Smooth muscle cell (in vitro differentiated cells): Measurements from ENCODE around the gene STS. TPM values are rescaled to one million over a fixed set of nuclear protein-coding genes. Genes with fewer than 3 reads are reported as not detected.

Experiments used
- DNase-seq: peaks from one replicate; lab custom pipeline; 2025; ENCODE audit not compliant: unreplicated experiment; lab: John Stamatoyannopoulos, UW
- H2AFZ ChIP-seq: fragments of 200-600 bp; sonication (generic); 2 replicates; pipeline ENCODE4 v1.6.0; 2016; ENCODE audit warnings: antibody characterized with exemption, low read depth, mild to moderate bottlenecking
- H3F3A ChIP-seq: fragments of 200-600 bp; sonication (generic); 2 replicates; pipeline ENCODE4 v1.6.0; 2017; ENCODE audit warnings: antibody characterized with exemption, low read depth
- H3K27ac ChIP-seq: fragments of 200-600 bp; sonication (generic); 2 replicates; pipeline ENCODE4 v1.5.1; 2016; ENCODE audit warnings: low read depth, mild to moderate bottlenecking
- H3K27me3 ChIP-seq: fragments of 200-600 bp; sonication (generic); 2 replicates; pipeline ENCODE4 v1.6.1; 2016; ENCODE audit warnings: low read depth, mild to moderate bottlenecking
- H3K36me3 ChIP-seq: fragments of 200-600 bp; sonication (generic); 2 replicates; pipeline ENCODE4 v1.5.1; 2016; ENCODE audit warnings: low read depth
- H3K4me1 ChIP-seq: fragments of 200-600 bp; sonication (generic); 2 replicates; pipeline ENCODE4 v1.5.1; 2016; ENCODE audit warnings: low read depth
- H3K4me2 ChIP-seq: fragments of 200-600 bp; sonication (generic); 2 replicates; pipeline ENCODE4 v1.6.0; 2016; ENCODE audit warnings: mild to moderate bottlenecking
- H3K4me3 ChIP-seq: fragments of 200-600 bp; sonication (generic); 2 replicates; pipeline ENCODE4 v1.5.1; 2016; ENCODE audit warnings: mild to moderate bottlenecking
- H3K79me2 ChIP-seq: fragments of 200-600 bp; sonication (generic); 2 replicates; pipeline ENCODE4 v1.6.0; 2016; ENCODE audit warnings: low read depth, mild to moderate bottlenecking
- H3K9ac ChIP-seq: fragments of 200-600 bp; sonication (generic); 2 replicates; pipeline ENCODE4 v1.6.0; 2016; ENCODE audit warnings: low read depth
- H3K9me3 ChIP-seq: fragments of 200-600 bp; sonication (generic); replicated peaks from 2 replicates; pipeline ENCODE4 v1.5.1; 2016; ENCODE audit warnings: low read depth
- H4K20me1 ChIP-seq: fragments of 200-600 bp; sonication (generic); 2 replicates; pipeline ENCODE4 v1.6.0; 2016; ENCODE audit warnings: low read depth
- WGBS: methylation state at CpG from one replicate; pipeline ENCODE4 v1.1.7; 2016; ENCODE audit warnings: low lambda C conversion rate; 5-methylcytosine and 5-hydroxymethylcytosine counted together
- polyA plus RNA-seq: library from polyadenylated mRNA; unstranded; fragments of >200 nt; fragmentation: Nextera tagmentation; extraction: Ambion mirVana; gene quantifications from 2 replicates; pipeline ENCODE4 v1.2.1, GENCODE V29; 2016
- total RNA-seq: library from RNA; depleted of rRNA; stranded (reverse); fragments of >200 nt; gene quantifications from 2 replicates; pipeline ENCODE4 v1.2.3, GENCODE V29; 2014
- TF ChIP-seq, protein P1 (sequence below): fragments of 200-600 bp; sonication (generic); IDR thresholded peaks from 2 replicates; pipeline ENCODE4 v1.5.1; 2017; ENCODE audit warnings: borderline replicate concordance, mild to moderate bottlenecking, antibody characterized with exemption; ENCODE audit not compliant: insufficient read depth, poor library complexity, severe bottlenecking

The STS gene
- total and polyA plus RNA-seq, 2 experiments from 2014 or later, result 2.2 to 3.8 TPM

DNA sequence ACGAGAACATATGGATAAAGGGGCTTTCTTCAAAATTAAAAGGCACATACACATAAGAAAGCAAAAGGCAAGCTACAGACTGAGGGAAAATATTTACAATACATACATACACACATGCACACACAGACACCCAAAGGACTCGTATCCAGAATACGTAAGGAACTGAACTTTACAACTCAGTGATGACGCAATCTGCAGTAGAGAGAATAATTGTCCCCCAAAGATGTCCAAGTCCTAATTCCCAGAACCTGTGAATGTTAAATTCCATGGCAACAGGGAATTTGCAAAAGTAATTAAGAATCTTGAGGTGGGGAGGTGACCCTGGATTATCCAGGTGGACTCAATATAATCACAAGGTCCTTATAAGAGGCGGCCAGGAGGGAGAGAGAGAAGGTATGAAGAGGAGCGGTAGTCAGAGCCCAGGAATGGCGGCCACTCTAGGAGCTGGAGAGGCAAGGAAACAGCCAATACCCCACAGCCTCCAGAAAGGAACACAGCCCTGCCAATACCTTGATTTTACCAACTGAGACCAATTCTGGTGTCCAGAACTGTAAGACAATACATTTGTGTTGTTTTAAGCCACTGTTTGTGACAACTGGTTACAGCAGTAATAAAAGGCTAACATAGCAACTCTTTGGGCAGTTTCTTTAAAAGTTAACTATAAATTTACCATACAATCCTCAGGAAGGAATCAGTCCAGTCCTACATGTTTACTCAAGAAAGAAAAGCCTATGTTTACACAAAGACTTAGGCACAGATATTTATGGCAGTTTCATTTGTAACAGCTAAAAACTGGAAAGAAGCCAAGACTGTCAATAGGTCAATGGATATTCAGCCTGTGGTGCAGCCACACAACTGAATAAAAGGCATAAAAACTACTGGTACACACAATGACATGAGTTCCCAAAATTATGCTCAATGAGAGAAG lies 27.3 kb upstream of the STS start:
- Histone ChIP-seq H3K4me3 (no peak overlapping the region), H2AFZ (no peak overlapping the region), H3K79me2 (peaks cover 3% of the 10 kb centered on the region), H3K36me3 (no peaks in the 10 kb centered on the region), H3K9me3 (no peaks in the 10 kb centered on the region), H3K9ac (no peak overlapping the region), H3K4me1 (no peaks in the 10 kb centered on the region), H3K27me3 (no peaks in the 10 kb centered on the region), H3K4me2 (no peak overlapping the region), H3F3A (no peaks in the 10 kb centered on the region), H3K27ac (no peak overlapping the region), H4K20me1 (peaks cover 4% of the 10 kb centered on the region)
- TF ChIP-seq, protein P1, sequence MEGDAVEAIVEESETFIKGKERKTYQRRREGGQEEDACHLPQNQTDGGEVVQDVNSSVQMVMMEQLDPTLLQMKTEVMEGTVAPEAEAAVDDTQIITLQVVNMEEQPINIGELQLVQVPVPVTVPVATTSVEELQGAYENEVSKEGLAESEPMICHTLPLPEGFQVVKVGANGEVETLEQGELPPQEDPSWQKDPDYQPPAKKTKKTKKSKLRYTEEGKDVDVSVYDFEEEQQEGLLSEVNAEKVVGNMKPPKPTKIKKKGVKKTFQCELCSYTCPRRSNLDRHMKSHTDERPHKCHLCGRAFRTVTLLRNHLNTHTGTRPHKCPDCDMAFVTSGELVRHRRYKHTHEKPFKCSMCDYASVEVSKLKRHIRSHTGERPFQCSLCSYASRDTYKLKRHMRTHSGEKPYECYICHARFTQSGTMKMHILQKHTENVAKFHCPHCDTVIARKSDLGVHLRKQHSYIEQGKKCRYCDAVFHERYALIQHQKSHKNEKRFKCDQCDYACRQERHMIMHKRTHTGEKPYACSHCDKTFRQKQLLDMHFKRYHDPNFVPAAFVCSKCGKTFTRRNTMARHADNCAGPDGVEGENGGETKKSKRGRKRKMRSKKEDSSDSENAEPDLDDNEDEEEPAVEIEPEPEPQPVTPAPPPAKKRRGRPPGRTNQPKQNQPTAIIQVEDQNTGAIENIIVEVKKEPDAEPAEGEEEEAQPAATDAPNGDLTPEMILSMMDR, result no peak
- DNase-seq, result no peak
- 85% methylated on average over 7 of the region's 7 CpGs for WGBS

DNA sequence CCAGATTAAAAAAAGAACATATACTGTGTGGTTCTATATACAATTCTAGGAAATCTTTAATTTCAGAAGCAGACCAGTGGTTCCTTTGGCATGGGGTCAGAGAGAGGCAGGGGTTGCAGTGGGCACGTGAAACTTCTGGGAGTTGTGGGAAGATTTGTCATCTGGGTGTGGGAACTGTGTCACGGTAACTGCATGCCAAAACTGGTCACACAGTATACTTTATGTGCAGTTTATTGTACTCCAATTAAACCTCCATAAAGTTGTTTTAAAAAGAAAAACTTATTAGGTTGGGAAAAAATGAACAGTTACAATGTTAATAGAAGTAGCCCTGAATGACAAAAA lies 26.7 kb upstream of the STS start:
- H3K79me2 ChIP-seq, result peaks cover 3% of the 10 kb centered on the region
- no peak overlapping the region for H2AFZ ChIP-seq
- H4K20me1 ChIP-seq, result peaks cover 4% of the 10 kb centered on the region
- no peaks in the 10 kb centered on the region for H3K36me3 ChIP-seq
- no peaks in the 10 kb centered on the region for H3K9me3 ChIP-seq
- 49% methylated on average over 2 of the region's 2 CpGs for WGBS
- no peak overlapping the region for H3K9ac ChIP-seq
- no peak for DNase-seq
- TF ChIP-seq, protein P1, result no peak
- no peak overlapping the region for H3K27ac ChIP-seq
- no peaks in the 10 kb centered on the region for H3K27me3 ChIP-seq
- no peaks in the 10 kb centered on the region for H3F3A ChIP-seq
- no peak overlapping the region for H3K4me3 ChIP-seq
- no peaks in the 10 kb centered on the region for H3K4me1 ChIP-seq
- H3K4me2 ChIP-seq, result no peak overlapping the region

DNA sequence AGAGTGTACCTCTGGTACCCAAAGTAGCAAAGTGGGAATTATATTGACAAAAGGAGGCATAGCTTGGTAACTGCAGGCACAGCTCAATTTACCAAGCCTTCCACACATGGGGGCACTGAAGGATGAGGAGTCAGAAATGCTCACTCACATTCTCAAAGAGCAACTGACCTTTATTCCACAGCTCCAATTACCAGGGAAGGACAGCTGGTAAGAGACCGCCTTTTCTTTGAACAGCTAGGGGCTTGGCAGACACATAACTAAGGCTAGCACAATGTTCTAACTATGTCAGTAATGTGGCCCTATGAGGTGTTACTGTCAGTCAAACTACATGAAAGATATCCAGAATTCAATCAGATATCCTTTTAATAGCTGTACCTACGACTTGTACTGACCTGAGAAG lies 20.5 kb upstream of the STS start:
- DNase-seq, result no peak
- Histone ChIP-seq H3K4me2 (no peak overlapping the region), H3F3A (no peaks in the 10 kb centered on the region), H3K36me3 (no peaks in the 10 kb centered on the region), H2AFZ (no peak overlapping the region), H3K9me3 (no peaks in the 10 kb centered on the region), H3K4me3 (no peak overlapping the region), H3K9ac (no peak overlapping the region), H3K4me1 (no peaks in the 10 kb centered on the region), H3K27me3 (no peaks in the 10 kb centered on the region), H3K79me2 (peaks cover 3% of the 10 kb centered on the region), H4K20me1 (no peaks in the 10 kb centered on the region), H3K27ac (no peak overlapping the region)
- WGBS, result 67% methylated on average over 2 of the region's 2 CpGs
- TF ChIP-seq, protein P1, result no peak

DNA sequence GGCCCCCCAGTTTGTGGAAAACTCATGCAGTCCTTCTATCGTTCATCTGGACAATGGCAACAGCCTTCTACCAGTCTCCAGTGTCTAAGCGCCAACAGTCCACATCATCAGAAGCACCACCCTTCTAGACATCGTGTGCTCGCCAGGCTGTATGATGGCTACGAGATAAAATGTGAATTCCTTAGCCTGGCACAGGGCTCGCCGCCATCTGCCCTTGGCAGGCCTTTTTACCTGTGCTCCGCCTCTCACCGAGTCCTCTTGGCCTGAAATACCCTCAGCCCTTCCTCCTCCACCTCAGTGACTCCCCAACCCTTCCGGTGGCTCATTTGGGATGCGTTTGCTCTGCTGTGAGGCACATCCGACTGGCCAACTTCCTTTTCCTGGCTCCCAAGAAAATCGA lies 15.9 kb upstream of the STS start:
- H2AFZ ChIP-seq, result no peak overlapping the region
- no peak overlapping the region for H3K4me3 ChIP-seq
- no peak overlapping the region for H3K4me2 ChIP-seq
- H3K9me3 ChIP-seq, result no peaks in the 10 kb centered on the region
- no peaks in the 10 kb centered on the region for H3K36me3 ChIP-seq
- peaks cover 6% of the 10 kb centered on the region for H4K20me1 ChIP-seq
- TF ChIP-seq, protein P1, result no peak
- no peak overlapping the region for H3K27ac ChIP-seq
- no peaks in the 10 kb centered on the region for H3F3A ChIP-seq
- no peak for DNase-seq
- 79% methylated on average over 13 of the region's 13 CpGs for WGBS
- no peak overlapping the region for H3K9ac ChIP-seq
- H3K27me3 ChIP-seq, result no peaks in the 10 kb centered on the region
- H3K4me1 ChIP-seq, result no peaks in the 10 kb centered on the region
- no peaks in the 10 kb centered on the region for H3K79me2 ChIP-seq
